ENCODE measurements around the gene EFHD2.

The EFHD2 gene

DNA sequence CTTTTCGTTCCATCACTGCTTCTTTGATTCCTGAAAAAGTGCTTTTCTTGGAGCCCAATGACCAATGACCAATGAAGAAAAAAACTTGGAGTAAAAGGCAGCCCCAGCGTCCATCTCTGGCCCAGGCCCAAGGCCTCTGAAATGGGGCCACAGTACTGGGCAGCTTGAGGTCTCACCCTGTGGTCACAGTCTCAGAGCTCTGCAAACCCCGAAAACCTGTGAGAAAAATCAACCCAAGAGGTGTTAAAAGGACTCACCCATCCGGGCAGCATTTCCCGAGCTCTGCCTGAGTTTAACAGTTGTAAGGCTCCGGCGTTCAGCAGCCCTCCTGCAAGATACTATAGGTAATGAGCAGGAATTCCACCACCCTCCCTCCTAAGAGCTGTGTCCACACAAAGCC, 2.1 kb upstream of the EFHD2 start:
- H3K27me3 ChIP-seq (ENCODE audit: control insufficient read depth, insufficient read depth, low read length), result no peaks in the 10 kb centered on the region
- H3K36me3 ChIP-seq (ENCODE audit: control insufficient read depth, insufficient read depth, low read length), result no peaks in the 10 kb centered on the region
- H3K9ac ChIP-seq (ENCODE audit: low read length), result no peak overlapping the region

DNA sequence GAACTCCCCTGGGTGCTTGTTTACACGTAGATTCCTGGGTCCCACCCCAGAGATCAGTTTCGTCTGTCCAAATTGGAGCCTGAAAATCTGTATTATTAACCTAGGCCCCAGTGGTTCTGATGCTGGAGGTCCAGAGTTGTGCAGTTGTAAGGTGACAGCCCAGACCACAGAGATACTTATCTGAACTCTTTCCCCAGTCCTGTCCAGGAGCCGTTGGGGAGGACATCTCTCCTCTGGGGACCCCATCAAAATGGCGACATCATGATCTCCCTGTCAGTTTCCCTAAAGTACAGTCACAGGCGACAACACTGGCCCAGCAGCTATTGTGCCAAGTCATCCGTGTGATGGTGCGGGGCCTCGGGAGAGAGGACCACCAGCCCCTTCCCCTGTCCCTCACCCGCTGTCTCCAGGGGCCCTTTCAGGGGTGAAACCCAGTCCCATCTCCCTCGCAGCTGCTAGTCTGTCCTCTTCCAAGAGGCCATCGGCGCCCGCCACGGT, 749 bp upstream of the EFHD2 start:
- Histone ChIP-seq H3K4me1 (ENCODE audit: control insufficient read depth, insufficient read depth, low read length) (peaks cover 27% of the 10 kb centered on the region), H3K36me3 (ENCODE audit: control insufficient read depth, insufficient read depth, low read length) (peaks cover under 1% of the 10 kb centered on the region), H3K9me3 (ENCODE audit: control insufficient read depth, low read length) (no peaks in the 10 kb centered on the region), H3K27me3 (ENCODE audit: control insufficient read depth, insufficient read depth, low read length) (no peaks in the 10 kb centered on the region), H3K9ac (ENCODE audit: low read length) (peak overlapping the region; percentile 89), H3K4me3 (ENCODE audit: low read length) (no peak overlapping the region)

More for the DNA sequence above, 2.1 kb upstream of the EFHD2 start:
- H3K9me3 ChIP-seq (ENCODE audit: control insufficient read depth, low read length), result no peaks in the 10 kb centered on the region
- no peak overlapping the region for H3K4me3 ChIP-seq (ENCODE audit: low read length)
- peaks cover 14% of the 10 kb centered on the region for H3K4me1 ChIP-seq (ENCODE audit: control insufficient read depth, insufficient read depth, low read length)

DNA sequence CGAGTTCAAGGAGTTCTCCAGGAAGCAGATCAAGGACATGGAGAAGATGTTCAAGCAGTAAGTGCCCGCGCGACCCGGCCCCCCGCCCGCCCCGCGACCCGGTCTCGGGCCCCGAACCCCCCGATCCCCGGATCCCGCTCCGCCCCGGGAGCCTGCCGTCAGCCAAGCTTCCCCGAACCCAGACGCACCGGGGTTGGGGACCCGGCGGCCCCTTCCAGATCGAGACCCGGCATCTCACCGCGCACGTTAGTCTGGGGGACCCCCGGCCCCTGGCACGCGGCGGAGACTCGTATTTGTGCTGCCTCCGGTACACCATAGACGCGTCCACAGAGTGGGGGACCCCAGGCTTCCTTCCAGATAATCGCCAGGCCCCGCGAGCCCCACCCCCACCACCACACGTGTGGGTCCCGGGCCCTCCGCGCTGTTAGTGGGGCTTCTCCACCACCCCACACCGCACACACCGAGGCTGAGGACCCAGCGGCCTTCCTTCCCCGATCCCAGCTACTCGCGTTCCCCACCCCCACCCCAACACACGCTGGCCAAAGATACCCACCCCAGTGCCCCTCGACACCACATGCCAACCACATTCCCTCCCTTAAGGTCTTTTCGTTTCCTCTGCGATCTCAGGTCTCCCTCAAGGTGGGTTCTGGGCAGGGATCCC, 665 bp downstream of the EFHD2 start:
- H3K4me3 ChIP-seq (ENCODE audit: low read length), result peak overlapping the region; percentile 77
- no peaks in the 10 kb centered on the region for H3K9me3 ChIP-seq (ENCODE audit: control insufficient read depth, low read length)
- peak overlapping the region; percentile 89 for H3K9ac ChIP-seq (ENCODE audit: low read length)
- H3K36me3 ChIP-seq (ENCODE audit: control insufficient read depth, insufficient read depth, low read length), result peaks cover 6% of the 10 kb centered on the region
- no peaks in the 10 kb centered on the region for H3K27me3 ChIP-seq (ENCODE audit: control insufficient read depth, insufficient read depth, low read length)
- H3K4me1 ChIP-seq (ENCODE audit: control insufficient read depth, insufficient read depth, low read length), result peaks cover 41% of the 10 kb centered on the region

GRCh38 chr1:15410884-15411245, 1.2 kb downstream of the EFHD2 start:
- Histone ChIP-seq H3K4me3 (ENCODE audit: low read length) (peak overlapping the region; percentile 77), H3K4me1 (ENCODE audit: control insufficient read depth, insufficient read depth, low read length) (peaks cover 47% of the 10 kb centered on the region), H3K27me3 (ENCODE audit: control insufficient read depth, insufficient read depth, low read length) (no peaks in the 10 kb centered on the region), H3K36me3 (ENCODE audit: control insufficient read depth, insufficient read depth, low read length) (peaks cover 6% of the 10 kb centered on the region), H3K9ac (ENCODE audit: low read length) (peak overlapping the region; percentile 89), H3K9me3 (ENCODE audit: control insufficient read depth, low read length) (no peaks in the 10 kb centered on the region)

DNA sequence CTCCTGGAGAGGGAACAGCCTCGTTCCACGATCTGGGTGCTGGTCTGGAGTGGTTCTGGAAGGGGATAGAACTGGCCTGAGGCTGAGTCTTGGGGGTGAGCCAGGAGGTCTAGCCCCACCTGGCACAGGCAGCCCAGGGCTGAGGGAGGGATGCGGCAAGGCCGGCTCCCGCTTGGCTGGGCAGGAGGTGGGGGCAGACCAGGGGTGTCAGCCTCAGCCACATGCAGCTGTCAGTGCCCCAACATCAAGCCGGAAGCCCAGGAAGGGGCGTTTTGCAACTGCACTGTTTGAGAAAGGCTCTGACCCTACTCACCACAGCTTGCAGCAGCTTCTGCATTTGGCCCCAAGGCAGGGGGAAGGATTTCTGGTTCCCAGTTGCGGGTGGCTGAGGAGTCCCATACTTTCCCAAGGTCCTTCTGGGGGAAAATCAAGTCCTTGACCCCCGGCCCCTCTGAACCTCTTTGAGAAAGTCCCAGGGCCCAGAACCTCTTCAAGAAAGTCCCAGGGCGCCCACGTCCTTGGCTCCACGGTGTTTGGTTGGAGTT, 2.0 kb downstream of the EFHD2 start:
- Histone ChIP-seq H3K27me3 (ENCODE audit: control insufficient read depth, insufficient read depth, low read length) (no peaks in the 10 kb centered on the region), H3K4me1 (ENCODE audit: control insufficient read depth, insufficient read depth, low read length) (peaks cover 55% of the 10 kb centered on the region)

DNA sequence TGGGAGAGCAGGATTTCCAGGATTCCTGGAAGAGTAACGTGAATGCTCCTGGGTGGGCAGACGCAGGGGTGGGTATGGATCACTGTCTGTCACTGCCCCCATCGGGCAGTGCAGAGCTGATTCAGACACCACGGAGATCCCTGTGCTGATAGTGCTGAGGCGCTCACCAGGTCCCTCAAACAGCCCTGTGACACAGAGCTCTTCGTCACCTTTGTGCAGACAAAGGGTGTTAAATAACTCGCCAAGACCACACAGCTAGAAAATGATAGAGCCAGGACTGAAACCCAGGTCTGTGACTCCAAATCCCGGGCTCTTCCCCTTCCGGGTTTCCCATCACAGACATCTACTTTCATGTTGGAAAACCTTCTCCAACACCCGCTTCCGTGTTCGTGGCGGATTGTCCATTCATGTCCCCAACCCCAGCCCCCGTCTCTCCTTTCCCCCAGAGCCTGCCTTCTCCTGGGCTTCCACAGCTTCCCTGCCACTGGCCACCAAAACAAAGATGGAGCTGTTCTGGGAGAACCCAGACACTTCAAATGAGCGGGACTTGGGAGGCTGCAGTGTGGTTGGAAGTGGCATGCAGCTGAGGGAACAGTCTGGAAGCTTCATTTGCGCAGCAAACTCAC, 2.6 kb downstream of the EFHD2 start:
- H3K9me3 ChIP-seq (ENCODE audit: control insufficient read depth, low read length), result no peaks in the 10 kb centered on the region
- peak overlapping the region; percentile 89 for H3K9ac ChIP-seq (ENCODE audit: low read length)
- peak overlapping the region; percentile 77 for H3K4me3 ChIP-seq (ENCODE audit: low read length)
- peaks cover 6% of the 10 kb centered on the region for H3K36me3 ChIP-seq (ENCODE audit: control insufficient read depth, insufficient read depth, low read length)
- peaks cover 61% of the 10 kb centered on the region for H3K4me1 ChIP-seq (ENCODE audit: control insufficient read depth, insufficient read depth, low read length)
- H3K27me3 ChIP-seq (ENCODE audit: control insufficient read depth, insufficient read depth, low read length), result no peaks in the 10 kb centered on the region

More for the DNA sequence above, 2.0 kb downstream of the EFHD2 start:
- H3K36me3 ChIP-seq (ENCODE audit: control insufficient read depth, insufficient read depth, low read length), result peaks cover 6% of the 10 kb centered on the region
- H3K9me3 ChIP-seq (ENCODE audit: control insufficient read depth, low read length), result no peaks in the 10 kb centered on the region
- H3K4me3 ChIP-seq (ENCODE audit: low read length), result peak overlapping the region; percentile 77
- H3K9ac ChIP-seq (ENCODE audit: low read length), result peak overlapping the region; percentile 89

GRCh38 chr1:15412843-15413242, 3.2 kb downstream of the EFHD2 start:
- peaks cover 66% of the 10 kb centered on the region for H3K4me1 ChIP-seq (ENCODE audit: control insufficient read depth, insufficient read depth, low read length)
- H3K9ac ChIP-seq (ENCODE audit: low read length), result peak overlapping the region; percentile 89

DNA sequence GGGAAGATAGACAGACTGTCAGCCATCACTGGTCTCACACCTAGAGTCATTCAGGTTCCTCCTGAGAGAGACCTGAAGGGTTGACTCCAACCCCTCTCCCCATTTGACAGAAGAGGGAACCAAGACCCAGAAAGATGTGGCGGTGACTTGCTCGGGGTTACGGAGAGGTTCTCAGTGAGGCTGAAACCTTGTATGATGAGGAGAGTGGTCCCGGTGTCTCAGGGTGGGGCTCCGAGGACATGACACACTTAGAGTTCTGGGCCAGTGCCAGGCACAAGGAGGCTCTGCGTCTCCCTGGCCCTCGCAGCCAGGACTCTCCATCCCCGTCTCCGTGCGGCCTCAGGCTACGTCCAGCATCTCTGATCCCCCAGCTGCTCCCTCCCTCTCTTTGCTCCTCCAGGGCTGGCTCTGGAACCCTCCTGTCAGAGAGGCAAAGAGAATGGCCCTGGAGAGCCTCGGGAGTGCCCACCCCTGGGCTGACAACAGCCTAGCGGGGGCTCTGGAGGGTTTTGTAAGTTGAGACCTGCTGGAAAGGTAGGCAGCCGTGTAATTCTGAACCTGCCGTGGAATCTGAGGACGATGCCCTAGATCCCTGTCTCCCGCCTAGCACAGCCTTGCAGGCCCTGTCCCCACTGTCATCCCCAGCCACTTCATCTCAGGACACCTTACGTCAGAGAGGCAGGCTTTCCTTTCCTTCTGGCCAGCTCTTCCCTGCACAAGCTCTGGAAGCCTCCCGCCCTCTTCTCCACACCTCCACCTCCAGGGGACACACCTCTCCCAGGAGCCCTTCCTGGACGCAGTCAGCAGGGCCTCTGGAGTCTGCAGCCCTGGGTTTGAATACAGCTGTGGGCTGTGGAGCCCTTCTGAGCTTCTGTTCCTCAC, 4.1 kb downstream of the EFHD2 start:
- peaks cover 71% of the 10 kb centered on the region for H3K4me1 ChIP-seq (ENCODE audit: control insufficient read depth, insufficient read depth, low read length)
- no peaks in the 10 kb centered on the region for H3K9me3 ChIP-seq (ENCODE audit: control insufficient read depth, low read length)
- peak overlapping the region; percentile 89 for H3K9ac ChIP-seq (ENCODE audit: low read length)
- H3K27me3 ChIP-seq (ENCODE audit: control insufficient read depth, insufficient read depth, low read length), result no peaks in the 10 kb centered on the region
- peaks cover 6% of the 10 kb centered on the region for H3K36me3 ChIP-seq (ENCODE audit: control insufficient read depth, insufficient read depth, low read length)
- peak overlapping the region; percentile 77 for H3K4me3 ChIP-seq (ENCODE audit: low read length)

More at GRCh38 chr1:15412843-15413242, 3.2 kb downstream of the EFHD2 start:
- Histone ChIP-seq H3K4me3 (ENCODE audit: low read length) (peak overlapping the region; percentile 77), H3K27me3 (ENCODE audit: control insufficient read depth, insufficient read depth, low read length) (no peaks in the 10 kb centered on the region), H3K9me3 (ENCODE audit: control insufficient read depth, low read length) (no peaks in the 10 kb centered on the region), H3K36me3 (ENCODE audit: control insufficient read depth, insufficient read depth, low read length) (peaks cover 6% of the 10 kb centered on the region)

GRCh38 chr1:15414445-15414983, 4.8 kb downstream of the EFHD2 start:
- H3K4me3 ChIP-seq (ENCODE audit: low read length), result no peak overlapping the region
- peaks cover 78% of the 10 kb centered on the region for H3K4me1 ChIP-seq (ENCODE audit: control insufficient read depth, insufficient read depth, low read length)
- no peaks in the 10 kb centered on the region for H3K27me3 ChIP-seq (ENCODE audit: control insufficient read depth, insufficient read depth, low read length)
- H3K9me3 ChIP-seq (ENCODE audit: control insufficient read depth, low read length), result no peaks in the 10 kb centered on the region
- H3K36me3 ChIP-seq (ENCODE audit: control insufficient read depth, insufficient read depth, low read length), result peaks cover 6% of the 10 kb centered on the region
- peak overlapping the region; percentile 89 for H3K9ac ChIP-seq (ENCODE audit: low read length)

GRCh38 chr1:15417059-15417934, 7.6 kb downstream of the EFHD2 start:
- no peak overlapping the region for H3K4me3 ChIP-seq (ENCODE audit: low read length)
- peak overlapping the region; percentile 59 for H3K9ac ChIP-seq (ENCODE audit: low read length)
- H3K27me3 ChIP-seq (ENCODE audit: control insufficient read depth, insufficient read depth, low read length), result no peaks in the 10 kb centered on the region
- peaks cover 6% of the 10 kb centered on the region for H3K36me3 ChIP-seq (ENCODE audit: control insufficient read depth, insufficient read depth, low read length)
- no peaks in the 10 kb centered on the region for H3K9me3 ChIP-seq (ENCODE audit: control insufficient read depth, low read length)
- peaks cover 84% of the 10 kb centered on the region for H3K4me1 ChIP-seq (ENCODE audit: control insufficient read depth, insufficient read depth, low read length)
